ENCODE measurements around the gene SCYGR7. TPM values are rescaled to one million over a fixed set of nuclear protein-coding genes. Genes with fewer than 3 reads are reported as not detected.
"Not testable (repeated sequence)": the region's sequence is repeated elsewhere in the genome, so short reads cannot be mapped to it uniquely, and the experiment has no call there.

Gene SCYGR7
- total RNA-seq, 1 donor from 2014 or later = not detected

DNA sequence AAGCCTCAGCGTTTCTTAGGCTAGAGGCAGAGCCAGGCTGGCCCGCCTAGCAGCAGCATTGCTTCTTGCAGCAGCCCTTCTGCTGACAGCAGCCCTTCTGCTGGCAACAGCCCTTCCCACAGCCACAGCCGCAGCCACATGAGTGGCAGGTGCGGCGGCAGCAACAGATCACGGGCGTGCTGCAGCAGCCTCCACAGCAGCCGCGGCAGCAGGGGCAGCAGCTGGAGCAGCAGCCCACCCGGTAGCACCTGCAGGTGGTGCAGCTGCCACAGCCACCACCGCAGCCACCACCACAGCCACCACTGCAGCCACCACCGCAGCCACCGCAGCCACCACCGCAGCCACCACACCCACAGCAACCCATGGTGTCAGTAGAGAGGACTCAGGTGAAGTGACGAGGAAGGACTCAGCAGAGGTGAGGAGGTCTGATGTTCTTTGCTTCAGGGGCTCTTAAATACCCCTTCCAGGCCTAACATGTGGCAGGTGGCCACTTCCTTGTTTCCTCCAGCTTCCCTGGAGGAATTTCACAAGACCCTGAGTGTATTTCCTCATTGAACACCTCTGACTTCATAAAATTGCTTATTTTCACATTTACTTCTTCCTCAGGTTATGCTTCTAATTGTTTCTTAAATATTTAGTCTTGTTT is 3.6 kb upstream of the SCYGR7 start, which contains the start of gene SCYGR6:
TSS of gene SCYGR6 (minus strand) at position 364 of the 646 bp plus-strand sequence. CDS start at position 364, 0 bp downstream.
- no peaks in the 10 kb centered on the region for H3K36me3 Mint-ChIP-seq (ENCODE audit: insufficient read depth)
- DNase-seq (ENCODE audit: low spot score, unreplicated experiment) = no peak
- peaks cover 25% of the 10 kb centered on the region for H3K4me1 Mint-ChIP-seq (ENCODE audit: low read depth)
- H3K9me3 Mint-ChIP-seq (ENCODE audit: low read depth) = no peaks in the 10 kb centered on the region
- no peak within 1 kb of the TSS for H3K27ac Mint-ChIP-seq
- H3K27me3 Mint-ChIP-seq = no peaks in the 10 kb centered on the region
- no peak for TF ChIP-seq CTCF (IDR thresholded peaks at IDR 0.05; ENCODE audit: unreplicated experiment)
- no peak within 1 kb of the TSS for H3K4me3 Mint-ChIP-seq (ENCODE audit: low read depth)

- no peaks in the 10 kb centered on the region for H3K36me3 Mint-ChIP-seq (ENCODE audit: insufficient read depth)
- H3K27ac Mint-ChIP-seq = peak overlapping the region; percentile 21
- no peak for TF ChIP-seq CTCF (IDR thresholded peaks at IDR 0.05; ENCODE audit: unreplicated experiment)
- H3K9me3 Mint-ChIP-seq (ENCODE audit: low read depth) = no peaks in the 10 kb centered on the region
- no peak for DNase-seq (ENCODE audit: low spot score, unreplicated experiment)
- no peak overlapping the region for H3K4me3 Mint-ChIP-seq (ENCODE audit: low read depth)
- H3K27me3 Mint-ChIP-seq = no peaks in the 10 kb centered on the region
- peaks cover 4% of the 10 kb centered on the region for H3K4me1 Mint-ChIP-seq (ENCODE audit: low read depth)
Observed at GRCh38 chr2:227739351-227739750, 11.2 kb downstream of the SCYGR7 start.

GRCh38 chr2:227740705-227741104 is 12.6 kb downstream of the SCYGR7 start:
- DNase-seq (ENCODE audit: low spot score, unreplicated experiment); H3K9me3 Mint-ChIP-seq (ENCODE audit: low read depth); H3K4me1 Mint-ChIP-seq (ENCODE audit: low read depth); H3K27ac Mint-ChIP-seq; H3K4me3 Mint-ChIP-seq (ENCODE audit: low read depth); H3K36me3 Mint-ChIP-seq (ENCODE audit: insufficient read depth); H3K27me3 Mint-ChIP-seq: not testable (repeated sequence)

GRCh38 chr2:227745594-227745993 is 17.5 kb downstream of the SCYGR7 start, which contains the start of gene SCYGR8:
TSS of gene SCYGR8 (plus strand) at chr2:227745894. CDS start at chr2:227745894, 0 bp downstream.
- Mint-ChIP-seq H3K27me3 (no peaks in the 10 kb centered on the region), H3K4me1 (ENCODE audit: low read depth) (peaks cover 1% of the 10 kb centered on the region), H3K4me3 (ENCODE audit: low read depth) (no peak within 1 kb of the TSS), H3K36me3 (ENCODE audit: insufficient read depth) (no peaks in the 10 kb centered on the region), H3K9me3 (ENCODE audit: low read depth) (no peaks in the 10 kb centered on the region), H3K27ac (no peak within 1 kb of the TSS)
- no peak for DNase-seq (ENCODE audit: low spot score, unreplicated experiment)
- no peak for TF ChIP-seq CTCF (IDR thresholded peaks at IDR 0.05; ENCODE audit: unreplicated experiment)

- peak; percentile 62 for TF ChIP-seq CTCF (IDR thresholded peaks at IDR 0.05; ENCODE audit: unreplicated experiment)
- no peak for DNase-seq (ENCODE audit: low spot score, unreplicated experiment)
- H3K4me3 Mint-ChIP-seq (ENCODE audit: low read depth) = no peak overlapping the region
- H3K4me1 Mint-ChIP-seq (ENCODE audit: low read depth) = peaks cover 1% of the 10 kb centered on the region
- H3K27me3 Mint-ChIP-seq = no peaks in the 10 kb centered on the region
- peaks cover 1% of the 10 kb centered on the region for H3K9me3 Mint-ChIP-seq (ENCODE audit: low read depth)
- peaks cover under 1% of the 10 kb centered on the region for H3K36me3 Mint-ChIP-seq (ENCODE audit: insufficient read depth)
- H3K27ac Mint-ChIP-seq = peak overlapping the region; percentile 8
Observed at GRCh38 chr2:227748079-227748478, 19.9 kb downstream of the SCYGR7 start.

GRCh38 chr2:227756261-227756660 is 28.1 kb downstream of the SCYGR7 start:
- not testable (repeated sequence) for DNase-seq (ENCODE audit: low spot score, unreplicated experiment); H3K36me3 Mint-ChIP-seq (ENCODE audit: insufficient read depth); H3K9me3 Mint-ChIP-seq (ENCODE audit: low read depth); H3K27ac Mint-ChIP-seq; H3K27me3 Mint-ChIP-seq; H3K4me3 Mint-ChIP-seq (ENCODE audit: low read depth)
- peaks cover 15% of the 10 kb centered on the region for H3K4me1 Mint-ChIP-seq (ENCODE audit: low read depth)

Measured in progenitor cell of endocrine pancreas (in vitro differentiated cells).